SKM-1 (cell line): ENCODE data around the gene STAC3.
"Not testable (repeated sequence)": the region's sequence is repeated elsewhere in the genome, so short reads cannot be mapped to it uniquely, and the experiment has no call there.

ENCODE experiments used
- DNase-seq: peaks from one replicate; lab custom pipeline; 2025; ENCODE audit not compliant: unreplicated experiment; lab: John Stamatoyannopoulos, UW

The STAC3 gene

DNA sequence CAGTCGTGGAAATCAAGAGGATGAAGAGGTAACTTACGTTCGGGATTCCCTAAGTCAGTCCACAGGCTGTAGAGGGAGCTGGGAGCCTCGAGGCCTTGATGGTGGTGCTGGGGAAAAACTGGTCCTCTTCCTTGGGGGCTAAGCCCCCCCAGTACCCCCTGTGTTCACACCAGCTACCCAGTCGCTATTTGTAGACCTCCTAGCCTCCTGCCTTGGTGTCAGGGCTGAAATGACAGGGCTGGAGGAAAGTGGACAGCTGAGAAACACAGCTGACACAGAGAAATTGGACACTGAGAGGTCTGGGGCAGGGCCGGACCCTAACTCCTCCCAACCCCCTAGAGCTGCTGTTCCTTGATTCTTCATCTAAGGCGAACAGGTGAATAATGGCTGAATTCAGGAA lies at the start of gene STAC3:
TSS of gene STAC3 (minus strand) at position 232 of the 400 bp plus-strand sequence. CDS start 1,551 bp downstream, outside the sequence.
- no peak for DNase-seq

DNA sequence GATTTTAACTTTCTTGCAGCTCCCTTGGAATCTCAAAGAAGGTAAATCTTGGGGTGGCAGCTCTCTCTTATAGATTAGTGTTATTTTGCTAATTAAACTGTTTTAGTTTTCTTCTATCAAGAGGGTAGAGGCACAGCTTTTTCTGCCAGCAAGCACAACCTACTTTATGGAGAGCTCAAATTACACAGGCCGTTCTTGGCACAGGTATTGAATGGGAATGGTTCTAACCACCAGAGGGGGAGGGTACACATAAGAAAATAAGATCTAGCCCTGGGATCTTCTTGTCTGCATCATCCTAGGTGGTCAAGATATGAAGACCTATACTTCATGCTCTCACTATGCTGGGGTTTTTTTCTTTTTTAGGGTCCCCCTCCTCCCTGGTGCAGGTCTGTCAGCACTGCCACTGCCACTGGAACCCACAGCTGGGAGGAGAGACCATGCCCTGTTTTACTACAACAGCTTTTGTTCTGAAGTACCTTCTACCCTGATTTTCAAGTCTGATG lies 48.6 kb upstream of the STAC3 start:
- DNase-seq, result no peak

DNA sequence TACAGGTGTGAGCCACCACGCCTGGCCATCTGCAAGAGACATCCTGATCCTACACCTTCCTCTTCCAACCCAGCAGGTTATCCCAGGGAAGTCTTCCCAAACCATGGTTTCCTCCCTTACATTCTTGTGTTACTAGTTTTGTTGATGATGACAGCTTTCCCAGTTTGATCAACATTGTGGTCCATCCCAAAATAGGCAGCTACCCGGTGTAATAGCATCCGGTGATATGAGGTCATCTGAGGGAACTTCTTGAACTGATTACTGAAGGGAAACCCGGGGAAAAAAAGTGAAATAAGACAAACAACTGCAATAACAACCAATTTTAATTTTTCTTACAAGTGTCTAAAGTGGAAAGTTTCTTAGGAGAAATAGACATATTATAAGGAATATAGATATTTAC lies 45.3 kb upstream of the STAC3 start:
- DNase-seq, result no peak

DNA sequence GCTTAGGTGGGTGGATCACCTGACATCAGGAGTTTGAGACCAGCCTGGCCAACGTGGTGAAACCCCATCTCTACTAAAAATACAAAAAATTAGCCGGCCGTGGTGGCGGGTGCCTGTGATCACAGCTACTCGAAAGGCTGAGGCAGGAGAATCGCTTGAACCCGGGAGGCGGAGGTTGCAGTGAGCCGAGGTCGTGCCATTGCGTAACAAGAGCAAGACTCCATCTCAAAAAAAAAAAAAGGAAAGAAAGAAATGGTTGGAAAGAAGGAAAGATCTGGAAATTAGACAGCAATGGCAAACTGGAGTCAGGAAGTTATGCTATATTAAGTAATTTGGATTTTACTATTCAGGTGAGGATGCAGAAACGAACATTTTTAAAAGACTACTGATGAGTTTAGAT lies 31.1 kb upstream of the STAC3 start:
- DNase-seq, result not testable (repeated sequence)

DNA sequence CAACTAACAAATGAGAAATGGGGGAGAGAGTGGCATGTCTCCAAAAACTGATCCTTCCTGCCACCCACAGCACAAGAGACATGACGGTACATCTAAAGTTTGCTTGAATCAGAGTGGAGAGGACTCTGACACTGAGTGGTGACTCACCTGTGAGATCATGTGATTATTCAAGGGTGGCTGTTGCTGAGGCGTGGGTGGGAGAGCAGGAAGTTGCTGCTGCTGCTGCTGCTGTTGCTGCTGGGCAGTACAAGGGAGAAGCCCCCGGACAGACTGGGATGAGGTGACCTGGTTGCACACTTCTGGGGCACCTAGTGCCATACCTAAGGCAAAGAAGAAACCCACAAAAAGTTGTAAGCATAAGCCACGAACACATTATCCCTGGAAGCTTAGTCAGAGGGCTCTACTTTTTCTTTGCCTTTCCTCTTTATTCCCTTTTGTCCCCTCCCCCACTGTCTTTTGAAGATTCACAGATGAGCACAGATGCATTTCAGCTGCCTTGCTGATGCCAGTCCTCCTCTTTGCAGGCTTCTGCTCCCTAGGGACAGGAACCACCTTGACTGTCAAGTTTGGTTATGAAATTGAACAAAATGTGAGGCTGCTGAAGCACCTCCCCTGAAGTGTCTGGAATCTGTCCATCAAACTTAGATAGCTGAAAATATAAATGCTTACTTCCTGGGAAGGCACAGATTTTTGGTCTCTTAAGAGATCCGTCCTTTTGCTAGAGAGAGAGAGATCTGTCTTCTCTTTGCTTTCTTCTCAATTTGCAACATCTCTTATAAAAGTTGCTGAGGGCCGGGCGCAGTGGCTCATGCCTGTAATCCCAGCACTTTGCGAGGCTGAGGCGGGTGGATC lies 29.4 kb upstream of the STAC3 start:
- DNase-seq, result no peak

DNA sequence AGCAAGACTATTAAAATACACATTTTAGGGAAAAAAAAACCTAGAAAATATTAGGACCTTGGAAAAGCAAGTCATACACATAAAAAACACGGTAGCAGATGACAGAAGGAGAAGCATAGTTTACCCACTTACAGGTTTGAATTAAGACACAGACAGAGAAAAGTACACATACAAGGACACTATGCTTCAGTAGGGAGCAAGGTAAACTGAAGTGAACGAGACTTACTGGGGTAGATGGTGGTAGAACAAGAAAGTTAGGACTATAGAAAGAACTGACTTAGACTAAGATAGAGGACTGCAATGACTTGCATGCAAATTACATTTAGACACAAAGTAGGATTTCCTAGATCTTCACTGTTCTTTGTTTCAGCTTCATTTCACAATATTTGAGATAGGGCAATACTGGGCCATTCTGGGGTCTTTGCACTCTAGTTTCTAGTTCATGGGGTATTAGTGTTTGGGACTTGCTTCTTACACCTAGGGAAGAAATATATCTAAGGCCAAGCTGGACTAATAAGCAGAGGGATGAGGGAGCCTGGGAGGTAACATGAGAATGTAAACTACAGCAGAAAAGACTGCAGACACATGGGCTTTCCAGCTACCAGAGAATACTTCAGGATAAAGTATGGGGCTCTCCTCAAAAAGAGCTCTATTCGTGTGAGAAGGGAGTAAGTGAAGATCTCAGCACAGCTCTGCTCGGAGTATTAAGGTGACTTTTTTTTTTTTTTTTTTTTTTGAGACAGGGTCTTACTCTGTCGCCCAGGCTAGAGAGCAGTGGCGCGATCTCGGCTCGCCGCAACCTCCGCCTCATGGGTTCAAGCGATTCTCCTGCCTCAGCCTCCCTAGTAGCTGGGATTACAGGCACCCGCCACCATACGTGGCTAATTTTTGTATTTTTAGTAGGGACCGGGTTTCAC lies 27.7 kb upstream of the STAC3 start:
- no peak for DNase-seq

DNA sequence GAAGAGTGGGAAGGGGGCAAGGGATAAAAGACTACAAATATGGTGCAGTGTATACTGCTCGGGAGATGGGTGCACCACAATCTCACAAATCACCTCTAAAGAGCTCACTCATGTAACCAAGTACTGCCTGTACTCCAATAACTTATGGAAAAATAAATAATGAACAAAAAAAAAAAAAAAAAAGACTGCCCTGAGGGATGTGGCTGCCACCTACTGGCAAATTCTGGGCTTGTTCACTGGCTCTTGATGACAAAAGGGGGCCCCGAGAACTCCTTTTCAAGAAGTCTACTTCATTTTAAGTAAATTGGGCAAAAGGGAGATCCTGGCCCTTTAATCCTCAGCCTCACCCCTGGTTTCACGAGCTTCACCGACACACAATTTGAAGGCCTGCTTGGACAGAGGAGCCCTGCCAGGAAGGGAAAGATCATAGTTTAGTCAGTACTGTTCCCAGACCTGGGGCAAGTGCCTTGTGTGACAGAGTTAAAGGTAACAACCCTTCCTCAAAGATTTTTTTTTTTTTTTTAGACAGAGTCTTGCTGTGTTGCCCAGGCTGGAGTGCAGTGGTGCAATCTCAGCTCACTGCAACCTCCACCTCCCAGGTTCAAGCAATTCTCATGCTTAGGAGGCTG lies 26.1 kb upstream of the STAC3 start:
- no peak for DNase-seq

DNA sequence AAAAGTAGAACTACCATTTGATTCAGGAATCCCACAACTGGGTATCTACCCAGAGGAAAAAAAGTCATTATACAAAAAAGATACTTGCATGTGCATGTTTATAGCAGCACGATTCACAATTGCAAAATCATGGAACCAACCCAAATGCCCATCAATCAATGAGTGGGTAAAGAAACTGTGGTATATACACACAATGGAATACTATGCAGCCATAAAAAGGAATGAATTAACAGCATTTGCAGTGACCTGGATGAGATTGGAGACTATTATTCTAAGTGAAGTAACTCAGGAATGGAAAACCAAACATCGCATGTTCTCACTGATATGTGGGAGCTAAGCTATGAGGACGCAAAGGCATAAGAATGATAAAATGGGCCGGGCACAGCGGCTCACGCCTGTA lies 25.2 kb upstream of the STAC3 start:
- DNase-seq, result not testable (repeated sequence)

DNA sequence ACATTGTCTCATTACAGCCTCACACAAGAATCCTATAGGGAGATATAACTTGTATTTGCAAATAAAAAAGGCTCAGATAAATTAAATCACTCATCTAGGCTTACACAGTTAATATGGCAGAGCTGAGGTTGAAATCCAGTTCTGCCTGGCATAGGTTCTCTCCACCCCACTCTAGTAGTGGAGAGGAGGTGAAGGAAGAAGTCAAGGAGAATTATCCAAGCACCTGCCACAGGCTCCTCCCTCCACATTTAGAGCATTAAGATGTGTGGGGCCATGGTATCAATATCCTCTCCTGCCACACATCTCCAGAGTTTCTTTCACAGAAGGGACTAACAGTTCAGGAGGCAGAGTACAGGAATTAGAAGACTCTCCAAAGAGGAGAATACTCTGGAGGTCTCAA lies 22.5 kb upstream of the STAC3 start:
- DNase-seq, result no peak

DNA sequence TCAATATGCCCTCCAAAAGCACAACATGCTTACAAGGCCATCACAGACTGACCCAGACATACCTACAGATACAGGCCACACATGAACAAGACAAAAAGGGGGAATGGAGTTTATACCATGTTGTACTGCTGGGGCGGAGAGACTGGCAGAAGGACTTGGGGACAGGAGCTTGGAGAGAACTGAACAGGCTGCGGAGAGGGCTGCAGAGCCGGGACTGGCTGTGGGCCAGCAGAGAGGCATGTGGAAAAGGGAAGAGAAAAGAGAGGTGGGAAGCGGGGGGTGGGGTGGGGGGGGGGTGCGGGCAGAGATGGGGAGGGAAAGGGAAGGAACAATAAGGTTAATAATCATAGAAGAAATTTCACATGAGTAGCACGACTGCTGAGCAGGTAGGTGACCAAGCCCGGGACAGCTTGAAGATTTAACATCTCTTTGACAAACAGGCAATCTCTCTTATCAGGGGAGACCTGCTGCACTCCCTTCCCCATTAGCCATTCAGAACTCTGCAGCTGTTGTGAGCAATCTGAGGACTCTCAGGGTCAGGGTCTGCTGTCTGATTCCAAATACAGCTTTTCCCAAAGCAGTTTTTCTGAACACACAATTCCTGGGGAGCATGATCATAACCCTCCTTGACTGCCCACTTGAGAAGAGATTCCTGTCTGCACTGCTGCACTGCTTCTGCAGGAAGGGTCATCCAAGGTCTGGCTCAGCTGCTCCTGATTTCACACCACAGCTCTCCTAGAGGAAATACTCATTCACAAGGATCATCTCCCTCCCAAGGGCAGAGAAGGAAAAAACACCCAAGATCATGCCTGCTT lies 21.6 kb upstream of the STAC3 start:
- no peak for DNase-seq

DNA sequence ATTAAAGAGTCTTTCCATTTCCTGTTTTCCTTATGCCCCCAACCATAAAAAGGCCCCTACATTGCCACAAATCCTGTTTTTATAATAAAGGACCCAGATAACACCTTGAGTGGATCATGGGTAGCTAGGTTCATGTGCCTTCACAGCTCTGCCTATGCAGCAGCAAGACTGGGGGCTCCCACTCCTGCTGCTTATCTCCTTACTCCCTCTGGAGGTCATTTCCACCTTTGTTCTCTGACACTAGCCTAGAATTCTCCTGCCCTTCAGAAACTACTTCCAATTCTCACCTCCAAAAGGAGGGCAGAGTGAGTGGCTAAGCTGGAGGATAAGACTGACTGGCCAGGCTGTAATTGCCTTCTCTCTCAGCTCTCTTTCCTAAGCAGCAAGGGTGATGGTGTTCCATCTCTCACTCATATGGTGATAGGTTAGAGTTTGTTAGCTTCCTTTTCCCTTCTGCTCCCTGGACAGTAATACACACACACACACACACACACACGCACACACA lies 20.0 kb upstream of the STAC3 start:
- no peak for DNase-seq

DNA sequence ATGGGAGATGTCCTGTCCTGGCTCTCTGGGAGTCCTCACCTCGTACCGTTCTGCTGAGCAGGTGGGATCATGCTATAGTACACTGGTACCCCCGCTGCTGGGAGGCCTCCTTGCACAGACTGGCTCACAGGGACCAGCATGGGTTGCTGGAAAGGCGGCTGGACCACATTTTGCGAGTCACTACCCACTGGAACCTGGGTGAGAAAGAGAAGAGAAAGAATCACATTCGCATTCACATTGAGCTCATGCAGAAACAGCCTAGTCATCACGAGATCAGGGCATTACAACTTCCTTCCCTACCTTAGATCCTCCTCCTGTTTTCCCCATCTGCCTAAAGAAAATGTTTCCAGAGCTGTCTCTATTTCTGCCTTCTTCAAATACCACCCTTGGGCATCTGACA lies 17.3 kb upstream of the STAC3 start:
- DNase-seq, result no peak

DNA sequence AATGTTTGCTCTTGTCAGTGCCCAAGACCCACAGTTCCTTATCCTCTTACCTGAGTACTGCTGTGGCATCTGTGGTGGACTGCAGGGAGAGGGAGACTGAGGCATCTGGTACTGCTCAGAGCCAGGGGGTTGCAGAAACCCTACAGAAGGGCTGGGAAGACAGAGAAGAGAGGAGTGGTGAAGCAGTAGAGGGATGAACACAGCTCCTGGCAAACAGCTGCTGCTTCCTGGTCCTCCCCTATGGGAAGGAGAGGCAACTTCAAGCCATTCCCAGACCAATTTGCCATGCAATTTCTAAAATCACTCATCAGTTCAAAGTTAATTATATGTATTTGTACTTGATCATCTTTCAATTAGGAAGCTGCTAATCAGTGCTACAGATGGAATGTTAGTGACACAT lies 15.7 kb upstream of the STAC3 start:
- DNase-seq, result no peak

DNA sequence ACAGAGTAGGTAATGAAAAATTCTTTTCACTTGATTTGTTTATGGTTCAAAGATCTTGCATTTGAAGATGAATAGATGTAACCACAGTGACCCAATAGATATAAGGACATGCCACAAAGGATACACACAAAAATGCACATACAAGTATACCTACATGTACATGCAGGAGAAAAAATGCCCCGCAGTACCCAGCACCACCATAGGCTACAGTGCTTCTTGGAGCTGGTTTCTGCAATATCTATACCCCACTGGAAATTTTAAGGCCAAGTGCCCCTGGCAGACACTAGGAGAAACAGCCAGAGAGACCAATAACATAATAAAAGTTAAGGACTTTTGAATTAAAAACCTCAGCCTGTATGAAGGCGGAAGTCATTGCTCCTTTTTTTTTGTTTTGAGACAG lies 12.1 kb upstream of the STAC3 start:
- no peak for DNase-seq

DNA sequence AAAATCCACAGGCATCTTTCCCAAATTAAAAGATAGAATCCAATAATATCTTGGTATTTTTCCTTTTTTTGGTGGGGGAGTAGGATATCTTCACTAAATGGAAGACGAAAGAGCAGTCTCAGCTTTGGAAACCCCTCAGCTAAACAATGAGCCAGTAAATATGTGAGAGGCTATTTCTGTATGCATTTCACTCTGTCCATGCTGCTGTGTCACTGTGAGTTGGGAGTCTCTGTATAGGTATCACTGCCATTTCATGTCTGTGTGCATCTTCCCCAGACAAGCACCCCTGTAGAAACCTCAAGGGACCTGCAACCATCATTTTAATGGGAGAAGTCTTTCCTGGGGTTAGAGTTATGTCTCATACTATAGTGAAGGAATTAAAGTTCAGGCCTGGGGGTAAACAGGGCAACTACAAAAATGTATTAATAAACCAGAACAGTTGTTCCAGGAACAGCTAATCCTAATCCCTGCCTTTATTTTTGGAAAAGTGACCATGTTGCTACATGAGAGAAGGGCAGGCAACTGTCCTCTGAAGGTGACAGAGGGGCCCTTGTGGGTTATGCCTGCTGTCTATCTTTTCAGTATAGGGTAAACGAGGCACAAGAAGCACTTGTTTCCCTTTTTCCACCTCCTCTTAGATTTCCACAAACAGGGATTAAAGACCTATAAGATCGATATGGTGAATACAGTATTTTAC lies 11.3 kb upstream of the STAC3 start:
- no peak for DNase-seq

DNA sequence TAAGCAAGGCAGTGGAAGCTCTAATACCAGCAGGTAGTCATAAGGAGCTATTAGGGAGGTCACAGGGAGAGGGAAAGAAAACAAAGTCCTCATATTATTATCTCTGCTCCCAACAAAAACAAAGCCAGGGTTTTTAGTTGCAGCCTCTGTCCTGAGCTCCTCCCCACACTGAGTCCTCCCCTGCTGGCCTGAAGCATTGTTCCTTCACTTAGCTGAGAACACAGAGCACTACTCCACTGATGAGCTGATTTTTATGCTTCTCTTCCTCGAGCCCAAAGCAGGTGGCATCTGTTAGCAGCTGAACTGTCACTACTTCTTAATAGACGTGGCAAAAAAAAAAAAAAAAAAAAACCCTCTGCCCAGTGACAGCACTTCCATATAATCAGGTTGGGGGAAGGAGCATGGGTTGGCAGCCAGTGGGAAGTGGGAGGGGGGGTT lies 10.5 kb upstream of the STAC3 start:
- DNase-seq, result no peak

DNA sequence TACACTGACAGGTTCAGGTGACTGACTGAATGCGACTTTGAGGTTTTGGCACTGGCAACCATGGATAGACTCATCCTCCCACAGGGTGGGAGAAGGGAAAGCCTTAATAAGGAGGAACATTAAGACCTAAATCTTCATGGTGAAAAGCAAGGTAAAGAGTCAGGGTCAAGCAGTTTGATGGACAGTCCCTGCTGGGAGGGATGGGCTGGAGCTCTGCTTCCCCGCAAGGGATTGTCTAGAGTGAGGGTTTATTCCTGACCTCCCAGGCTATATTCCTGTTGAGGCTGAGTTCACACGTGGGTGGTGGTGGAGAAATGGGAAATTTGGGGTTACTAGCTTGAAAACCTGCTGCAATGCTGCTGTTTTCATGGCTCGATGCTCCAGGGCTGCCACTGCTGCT lies 9.4 kb upstream of the STAC3 start:
- no peak for DNase-seq

DNA sequence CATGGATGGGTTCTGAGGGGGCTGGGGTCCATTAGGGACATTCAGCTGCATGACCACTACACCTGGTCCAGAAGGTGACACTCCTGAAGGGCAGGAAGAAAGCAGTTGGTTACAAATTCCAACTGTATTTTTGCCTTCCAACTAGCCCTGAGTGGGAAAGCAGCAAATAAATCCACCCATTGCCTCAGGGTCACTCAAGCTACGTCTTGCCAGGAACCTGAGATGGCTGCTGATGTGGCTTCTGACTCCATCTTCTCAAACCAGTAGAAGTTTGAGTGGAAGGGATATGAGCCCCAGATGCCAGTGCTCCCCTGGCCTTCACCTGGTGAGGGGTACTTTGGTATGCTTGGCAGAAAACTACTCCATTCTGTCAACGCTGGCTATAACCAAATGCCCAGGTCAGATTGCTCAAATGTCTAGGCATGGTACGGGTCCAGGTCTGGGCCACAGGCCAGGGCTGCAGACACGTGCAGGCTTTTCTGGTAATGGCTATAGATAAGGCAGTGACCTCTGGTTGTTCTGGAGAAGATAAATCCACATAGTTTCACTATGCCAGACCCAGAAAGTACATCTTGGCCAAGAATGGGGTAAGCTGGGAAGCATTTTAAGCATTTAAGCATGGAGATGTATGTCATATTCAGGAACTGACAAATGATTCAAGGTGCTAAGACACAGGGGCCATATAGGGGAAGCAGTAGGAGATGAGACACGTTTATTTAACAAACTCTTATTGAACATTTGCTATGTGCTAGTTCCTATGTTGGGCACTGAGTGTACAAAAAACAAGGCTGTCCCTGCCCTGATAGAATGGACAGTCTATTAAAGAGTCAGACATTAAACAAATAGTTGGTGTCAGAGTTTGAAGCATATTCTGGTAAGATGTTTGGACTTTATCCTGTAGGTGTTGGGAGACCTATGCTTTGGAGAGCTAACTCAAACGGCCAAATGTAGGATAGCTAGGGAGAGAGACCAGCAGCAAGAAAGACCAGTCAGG lies 8.3 kb upstream of the STAC3 start:
- no peak for DNase-seq
